Measurements from ENCODE around the gene UBE2D4.
"Not testable (repeated sequence)": the region's sequence is repeated elsewhere in the genome, so short reads cannot be mapped to it uniquely, and the experiment has no call there.

GRCh38 chr7:43898571-43898970 lies 27.7 kb upstream of the UBE2D4 start:
- TF ChIP-seq CTCF (IDR thresholded peaks at IDR 0.05); POLR2A (IDR thresholded peaks at IDR 0.05); POLR2AphosphoS5 (IDR thresholded peaks at IDR 0.05; ENCODE audit: insufficient read depth in 1 of 2, low read depth in 1 of 2): not testable (repeated sequence)
